Stomach smooth muscle (tissue), 2 donors: ENCODE measurements around the gene JARID2.
"Not testable (repeated sequence)": the region's sequence is repeated elsewhere in the genome, so short reads cannot be mapped to it uniquely, and the experiment has no call there.

Experiments
- H3K27ac ChIP-seq: one replicate; pipeline ENCODE4 v1.7.0; 2013; ENCODE audit warnings: mild to moderate bottlenecking, low read length, inconsistent platforms
- H3K27me3 ChIP-seq, 2 donors: one replicate each; pipeline ENCODE4 v1.7.0; 2013; ENCODE audit warnings: low read length in 2 of 2; ENCODE audit not compliant: insufficient read depth in 2 of 2, control insufficient read depth in 1 of 2
- H3K36me3 ChIP-seq, 2 donors: one replicate each; pipeline ENCODE4 v1.7.0; 2013; ENCODE audit warnings: low read length in 2 of 2; ENCODE audit not compliant: control insufficient read depth in 2 of 2, insufficient read depth in 2 of 2
- H3K4me1 ChIP-seq: one replicate; pipeline ENCODE4 v1.7.0; 2013; ENCODE audit warnings: low read length; ENCODE audit not compliant: control insufficient read depth, insufficient read depth
- H3K4me3 ChIP-seq, 2 donors: one replicate each; pipeline ENCODE4 v1.7.0; 2013; ENCODE audit warnings: low read length in 2 of 2
- H3K9ac ChIP-seq, 2 donors: one replicate each; pipeline ENCODE4 v1.7.0; 2013; ENCODE audit warnings: low read length in 2 of 2, mild to moderate bottlenecking in 1 of 2
- H3K9me3 ChIP-seq, 2 donors: one replicate each; pipeline ENCODE4 v1.7.0; 2013; ENCODE audit warnings: low read length in 2 of 2; ENCODE audit not compliant: control insufficient read depth in 2 of 2
- donor health status: healthy.
- donor health status: Pancreatic carcinoma.

The JARID2 gene

DNA sequence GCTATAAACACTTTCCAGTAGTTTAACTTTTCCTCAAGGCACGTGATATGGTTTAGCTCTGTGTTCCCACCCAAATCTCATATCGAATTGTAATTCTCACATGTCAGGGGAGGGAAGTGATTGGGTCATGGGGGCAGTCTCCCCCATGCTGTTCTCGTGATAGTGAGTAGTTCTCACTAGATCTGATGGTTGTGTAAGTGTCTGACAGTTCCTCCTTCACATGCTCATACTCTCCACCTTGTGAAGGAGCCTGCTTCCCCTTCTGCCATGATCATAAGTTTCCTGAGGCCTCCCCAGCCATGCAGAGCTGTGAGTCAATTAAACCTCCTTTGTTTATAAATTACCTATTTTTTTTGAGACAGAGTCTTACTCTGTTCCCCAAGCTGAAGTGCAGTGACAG is 289.1 kb downstream of the JARID2 start:
- H3K36me3 ChIP-seq: peaks cover 8 to 9% of the 10 kb centered on the region in 2 donors
- H3K4me3 ChIP-seq: no peak overlapping the region
- no peaks in the 10 kb centered on the region for H3K27me3 ChIP-seq
- no peak overlapping the region for H3K27ac ChIP-seq
- peaks cover 10% of the 10 kb centered on the region for H3K4me1 ChIP-seq
- no peaks in the 10 kb centered on the region for H3K9me3 ChIP-seq
- H3K9ac ChIP-seq: no peak overlapping the region

DNA sequence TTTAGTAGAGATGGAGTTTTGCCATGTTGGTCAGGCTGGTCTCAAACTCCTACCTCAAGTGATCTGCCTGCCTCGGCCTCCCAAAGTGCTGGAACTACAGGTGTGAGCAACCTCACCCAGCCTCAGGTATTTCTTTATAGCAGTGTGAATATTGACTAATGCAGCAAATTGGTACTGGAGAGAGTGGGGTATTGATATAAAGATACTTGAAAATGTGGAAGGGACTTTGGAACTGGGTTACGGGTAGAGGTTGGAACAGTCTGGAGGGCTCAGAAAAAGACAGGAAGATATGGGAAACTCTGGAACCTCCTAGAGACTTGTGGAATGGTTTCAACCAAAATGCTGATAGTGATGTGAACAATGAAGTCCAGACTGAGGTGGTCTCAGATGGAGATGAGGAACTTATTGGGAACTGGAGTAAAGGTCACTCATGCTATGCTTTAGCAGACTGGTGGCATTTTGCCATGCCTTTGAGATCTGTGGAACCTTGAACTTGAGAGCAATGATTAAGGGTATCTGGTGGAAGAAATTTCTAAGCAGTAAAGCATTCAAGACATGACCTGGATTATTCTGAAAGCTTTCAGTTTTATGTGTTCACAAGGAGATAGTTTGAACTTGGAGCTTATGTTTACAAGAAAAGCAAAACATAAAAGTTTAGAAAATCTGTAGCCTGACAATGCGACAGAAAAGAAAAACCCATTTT is 289.8 kb downstream of the JARID2 start:
- H3K9ac ChIP-seq: no peak overlapping the region
- H3K36me3 ChIP-seq: peaks cover 8% of the 10 kb centered on the region in 2 donors
- H3K27ac ChIP-seq: no peak overlapping the region
- no peak overlapping the region for H3K4me3 ChIP-seq
- H3K4me1 ChIP-seq: peaks cover 10% of the 10 kb centered on the region
- H3K27me3 ChIP-seq: no peaks in the 10 kb centered on the region
- H3K9me3 ChIP-seq: no peaks in the 10 kb centered on the region

- H3K36me3 ChIP-seq: peaks cover 2 to 5% of the 10 kb centered on the region in 2 donors
- H3K9ac ChIP-seq: no peak overlapping the region
- no peak overlapping the region for H3K27ac ChIP-seq
- no peak overlapping the region for H3K4me3 ChIP-seq
- H3K9me3 ChIP-seq: no peaks in the 10 kb centered on the region
- peaks cover 10% of the 10 kb centered on the region for H3K4me1 ChIP-seq
- H3K27me3 ChIP-seq: no peaks in the 10 kb centered on the region
Measured at GRCh38 chr6:15536198-15536955, 290.5 kb downstream of the JARID2 start.

GRCh38 chr6:15538106-15538505 is 292.2 kb downstream of the JARID2 start:
- H3K27ac ChIP-seq: no peak overlapping the region
- H3K4me3 ChIP-seq: no peak overlapping the region
- H3K4me1 ChIP-seq: peaks cover 10% of the 10 kb centered on the region
- no peak overlapping the region for H3K9ac ChIP-seq
- H3K36me3 ChIP-seq: peaks cover 0 to 3% of the 10 kb centered on the region in 2 donors
- H3K27me3 ChIP-seq: no peaks in the 10 kb centered on the region
- H3K9me3 ChIP-seq: no peaks in the 10 kb centered on the region

GRCh38 chr6:15538766-15539495 is 293.1 kb downstream of the JARID2 start:
- Histone ChIP-seq H3K4me1 (peaks cover 10% of the 10 kb centered on the region), H3K36me3 (no peaks in the 10 kb centered on the region), H3K4me3 (no peak overlapping the region), H3K9me3 (no peaks in the 10 kb centered on the region), H3K27me3 (no peaks in the 10 kb centered on the region), H3K9ac (no peak overlapping the region), H3K27ac (no peak overlapping the region)

GRCh38 chr6:15539722-15540270 is 293.9 kb downstream of the JARID2 start:
- Histone ChIP-seq H3K4me1 (peaks cover 10% of the 10 kb centered on the region), H3K9ac (no peak overlapping the region), H3K36me3 (no peaks in the 10 kb centered on the region), H3K27me3 (no peaks in the 10 kb centered on the region), H3K4me3 (no peak overlapping the region), H3K9me3 (no peaks in the 10 kb centered on the region), H3K27ac (no peak overlapping the region)

DNA sequence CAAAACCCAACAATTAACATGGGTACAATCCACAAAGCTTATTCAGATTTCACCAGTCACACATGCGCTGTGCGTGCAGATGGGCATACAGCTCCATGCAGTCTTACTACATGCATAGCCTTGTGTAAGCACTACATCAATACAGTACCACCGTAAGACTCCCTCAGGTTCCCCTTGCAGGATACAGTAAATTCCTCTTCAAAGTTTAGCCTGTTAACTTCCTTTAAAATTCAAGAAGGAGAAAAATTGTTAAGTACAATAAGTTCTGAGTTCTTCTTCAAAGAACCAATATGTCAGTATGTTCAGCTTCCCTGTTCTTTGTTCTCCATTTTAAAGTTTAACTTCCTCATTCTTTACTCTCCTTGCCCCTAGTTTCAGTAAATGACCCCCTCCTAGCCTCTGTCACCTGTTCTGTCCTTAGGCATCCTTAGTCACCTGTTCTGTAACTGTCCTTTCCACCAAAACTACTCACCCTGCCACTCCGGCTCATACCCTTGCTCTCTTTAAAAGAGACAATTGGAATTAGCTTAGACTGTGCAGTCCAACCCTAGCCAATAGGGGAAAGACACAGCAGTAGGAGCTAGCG is 297.6 kb downstream of the JARID2 start:
- H3K27me3 ChIP-seq, H3K9ac ChIP-seq, H3K27ac ChIP-seq, H3K4me3 ChIP-seq, H3K9me3 ChIP-seq, H3K36me3 ChIP-seq, H3K4me1 ChIP-seq: not testable (repeated sequence)

DNA sequence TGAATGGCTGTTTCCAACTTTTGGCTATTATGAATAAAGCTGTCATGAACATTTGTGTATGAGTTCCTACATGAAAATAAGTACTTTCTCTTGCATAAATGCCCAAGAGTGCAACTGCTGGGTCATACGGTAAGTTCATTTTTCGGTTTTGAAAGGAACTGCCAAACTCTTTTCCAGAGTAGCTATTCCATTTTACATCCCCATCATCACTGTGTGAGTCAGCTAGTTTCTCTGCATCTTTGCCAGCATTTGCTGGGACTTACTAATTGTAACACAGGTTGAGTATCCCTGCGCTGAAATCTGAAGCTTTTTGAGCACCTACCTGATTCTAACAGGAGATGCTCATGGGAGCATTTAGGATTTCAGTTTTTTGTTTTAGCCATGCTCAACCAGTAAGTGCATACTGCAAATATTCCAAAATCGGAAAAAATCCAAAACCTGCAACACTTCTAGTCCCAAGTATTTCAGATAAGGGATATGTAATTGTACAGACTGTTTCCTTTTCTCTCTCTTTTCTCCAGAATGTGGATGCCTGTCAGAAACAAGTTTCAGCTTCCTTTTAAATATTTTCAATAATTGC is 298.5 kb downstream of the JARID2 start:
- H3K27ac ChIP-seq: no peak overlapping the region
- H3K4me3 ChIP-seq: no peak overlapping the region
- H3K36me3 ChIP-seq: no peaks in the 10 kb centered on the region
- H3K9me3 ChIP-seq: no peaks in the 10 kb centered on the region
- H3K9ac ChIP-seq: no peak overlapping the region
- peaks cover 3% of the 10 kb centered on the region for H3K4me1 ChIP-seq
- no peaks in the 10 kb centered on the region for H3K27me3 ChIP-seq

DNA sequence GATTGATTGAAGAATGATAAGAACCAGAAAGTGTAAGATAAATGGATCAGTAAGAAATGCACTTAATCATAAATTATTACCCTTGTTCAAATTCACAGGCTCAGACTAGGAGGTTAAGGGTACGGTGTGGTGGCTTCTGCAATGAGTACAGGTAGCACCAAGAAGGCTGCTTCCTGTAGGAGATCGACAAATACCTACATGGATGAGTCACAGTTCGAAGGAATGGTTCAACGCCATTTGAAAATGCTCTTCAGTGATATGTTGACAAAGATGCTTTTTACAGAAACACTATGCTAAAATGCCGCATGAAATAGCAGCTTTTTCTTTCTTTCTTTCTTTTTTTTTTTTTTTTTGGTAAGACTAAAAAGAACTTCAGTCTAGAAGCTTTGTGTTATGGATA is 300.7 kb downstream of the JARID2 start:
- Histone ChIP-seq H3K4me3 (no peak overlapping the region), H3K4me1 (peaks cover 6% of the 10 kb centered on the region), H3K27ac (no peak overlapping the region), H3K9ac (no peak overlapping the region), H3K36me3 (no peaks in the 10 kb centered on the region), H3K27me3 (no peaks in the 10 kb centered on the region), H3K9me3 (no peaks in the 10 kb centered on the region)

GRCh38 chr6:15547400-15547799 is 301.5 kb downstream of the JARID2 start:
- Histone ChIP-seq H3K27me3 (no peaks in the 10 kb centered on the region), H3K4me1 (peaks cover 10% of the 10 kb centered on the region), H3K36me3 (no peaks in the 10 kb centered on the region), H3K4me3 (no peak overlapping the region), H3K27ac (no peak overlapping the region), H3K9ac (no peak overlapping the region), H3K9me3 (no peaks in the 10 kb centered on the region)
